Smooth muscle cell (in vitro differentiated cells): ENCODE results near the gene TRPM5. TPM values are rescaled to one million over a fixed set of nuclear protein-coding genes. Genes with fewer than 3 reads are reported as not detected.
"Not testable (repeated sequence)": the region's sequence is repeated elsewhere in the genome, so short reads cannot be mapped to it uniquely, and the experiment has no call there.

Experiments
- DNase-seq: peaks from one replicate; lab custom pipeline; 2025; ENCODE audit not compliant: unreplicated experiment; lab: John Stamatoyannopoulos, UW
- H2AFZ ChIP-seq: fragments of 200-600 bp; sonication (generic); 2 replicates; pipeline ENCODE4 v1.6.0; 2016; ENCODE audit warnings: antibody characterized with exemption, low read depth, mild to moderate bottlenecking
- H3F3A ChIP-seq: fragments of 200-600 bp; sonication (generic); 2 replicates; pipeline ENCODE4 v1.6.0; 2017; ENCODE audit warnings: antibody characterized with exemption, low read depth
- H3K27ac ChIP-seq: fragments of 200-600 bp; sonication (generic); 2 replicates; pipeline ENCODE4 v1.5.1; 2016; ENCODE audit warnings: low read depth, mild to moderate bottlenecking
- H3K27me3 ChIP-seq: fragments of 200-600 bp; sonication (generic); 2 replicates; pipeline ENCODE4 v1.6.1; 2016; ENCODE audit warnings: low read depth, mild to moderate bottlenecking
- H3K36me3 ChIP-seq: fragments of 200-600 bp; sonication (generic); 2 replicates; pipeline ENCODE4 v1.5.1; 2016; ENCODE audit warnings: low read depth
- H3K4me1 ChIP-seq: fragments of 200-600 bp; sonication (generic); 2 replicates; pipeline ENCODE4 v1.5.1; 2016; ENCODE audit warnings: low read depth
- H3K4me2 ChIP-seq: fragments of 200-600 bp; sonication (generic); 2 replicates; pipeline ENCODE4 v1.6.0; 2016; ENCODE audit warnings: mild to moderate bottlenecking
- H3K4me3 ChIP-seq: fragments of 200-600 bp; sonication (generic); 2 replicates; pipeline ENCODE4 v1.5.1; 2016; ENCODE audit warnings: mild to moderate bottlenecking
- H3K79me2 ChIP-seq: fragments of 200-600 bp; sonication (generic); 2 replicates; pipeline ENCODE4 v1.6.0; 2016; ENCODE audit warnings: low read depth, mild to moderate bottlenecking
- H3K9ac ChIP-seq: fragments of 200-600 bp; sonication (generic); 2 replicates; pipeline ENCODE4 v1.6.0; 2016; ENCODE audit warnings: low read depth
- H3K9me3 ChIP-seq: fragments of 200-600 bp; sonication (generic); replicated peaks from 2 replicates; pipeline ENCODE4 v1.5.1; 2016; ENCODE audit warnings: low read depth
- H4K20me1 ChIP-seq: fragments of 200-600 bp; sonication (generic); 2 replicates; pipeline ENCODE4 v1.6.0; 2016; ENCODE audit warnings: low read depth
- WGBS: methylation state at CpG from one replicate; pipeline ENCODE4 v1.1.7; 2016; ENCODE audit warnings: low lambda C conversion rate; 5-methylcytosine and 5-hydroxymethylcytosine counted together
- polyA plus RNA-seq: library from polyadenylated mRNA; unstranded; fragments of >200 nt; fragmentation: Nextera tagmentation; extraction: Ambion mirVana; gene quantifications from 2 replicates; pipeline ENCODE4 v1.2.1, GENCODE V29; 2016
- total RNA-seq: library from RNA; depleted of rRNA; stranded (reverse); fragments of >200 nt; gene quantifications from 2 replicates; pipeline ENCODE4 v1.2.3, GENCODE V29; 2014
- TF ChIP-seq, protein P1 (sequence below): fragments of 200-600 bp; sonication (generic); IDR thresholded peaks from 2 replicates; pipeline ENCODE4 v1.5.1; 2017; ENCODE audit warnings: borderline replicate concordance, mild to moderate bottlenecking, antibody characterized with exemption; ENCODE audit not compliant: insufficient read depth, poor library complexity, severe bottlenecking

Gene TRPM5
- total and polyA plus RNA-seq, 2 experiments from 2014 or later: not detected

DNA sequence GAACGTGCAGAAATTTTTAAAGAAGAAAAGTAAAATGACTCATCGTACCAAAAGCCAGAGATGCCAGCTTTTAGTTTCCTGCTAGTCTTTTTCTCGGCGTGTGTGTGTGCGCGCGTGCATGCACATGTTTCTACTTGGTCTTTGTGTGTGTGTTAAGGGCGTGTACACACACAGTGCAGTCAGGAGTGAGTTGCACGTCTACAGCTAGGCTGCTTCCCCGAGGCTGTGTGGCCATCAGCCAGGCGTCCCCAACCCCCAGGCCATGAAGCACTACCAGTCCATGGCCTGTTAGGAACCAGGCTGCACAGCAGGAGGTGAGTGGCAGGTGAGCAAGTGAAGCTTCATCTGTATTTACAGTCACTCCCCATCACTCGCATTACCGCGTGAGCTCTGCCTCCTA is 36.9 kb upstream of the TRPM5 start:
- no peaks in the 10 kb centered on the region for H3K9me3 ChIP-seq
- H3K36me3 ChIP-seq: no peaks in the 10 kb centered on the region
- TF ChIP-seq, protein P1, sequence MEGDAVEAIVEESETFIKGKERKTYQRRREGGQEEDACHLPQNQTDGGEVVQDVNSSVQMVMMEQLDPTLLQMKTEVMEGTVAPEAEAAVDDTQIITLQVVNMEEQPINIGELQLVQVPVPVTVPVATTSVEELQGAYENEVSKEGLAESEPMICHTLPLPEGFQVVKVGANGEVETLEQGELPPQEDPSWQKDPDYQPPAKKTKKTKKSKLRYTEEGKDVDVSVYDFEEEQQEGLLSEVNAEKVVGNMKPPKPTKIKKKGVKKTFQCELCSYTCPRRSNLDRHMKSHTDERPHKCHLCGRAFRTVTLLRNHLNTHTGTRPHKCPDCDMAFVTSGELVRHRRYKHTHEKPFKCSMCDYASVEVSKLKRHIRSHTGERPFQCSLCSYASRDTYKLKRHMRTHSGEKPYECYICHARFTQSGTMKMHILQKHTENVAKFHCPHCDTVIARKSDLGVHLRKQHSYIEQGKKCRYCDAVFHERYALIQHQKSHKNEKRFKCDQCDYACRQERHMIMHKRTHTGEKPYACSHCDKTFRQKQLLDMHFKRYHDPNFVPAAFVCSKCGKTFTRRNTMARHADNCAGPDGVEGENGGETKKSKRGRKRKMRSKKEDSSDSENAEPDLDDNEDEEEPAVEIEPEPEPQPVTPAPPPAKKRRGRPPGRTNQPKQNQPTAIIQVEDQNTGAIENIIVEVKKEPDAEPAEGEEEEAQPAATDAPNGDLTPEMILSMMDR: no peak
- no peak overlapping the region for H3K4me3 ChIP-seq
- H3K79me2 ChIP-seq: no peaks in the 10 kb centered on the region
- no peaks in the 10 kb centered on the region for H3K4me1 ChIP-seq
- H4K20me1 ChIP-seq: no peaks in the 10 kb centered on the region
- H2AFZ ChIP-seq: no peak overlapping the region
- H3K9ac ChIP-seq: no peak overlapping the region
- H3F3A ChIP-seq: no peaks in the 10 kb centered on the region
- 89% methylated on average over 14 of the region's 14 CpGs for WGBS
- peaks cover 8% of the 10 kb centered on the region for H3K27me3 ChIP-seq
- no peak for DNase-seq
- no peak overlapping the region for H3K4me2 ChIP-seq
- H3K27ac ChIP-seq: no peak overlapping the region

DNA sequence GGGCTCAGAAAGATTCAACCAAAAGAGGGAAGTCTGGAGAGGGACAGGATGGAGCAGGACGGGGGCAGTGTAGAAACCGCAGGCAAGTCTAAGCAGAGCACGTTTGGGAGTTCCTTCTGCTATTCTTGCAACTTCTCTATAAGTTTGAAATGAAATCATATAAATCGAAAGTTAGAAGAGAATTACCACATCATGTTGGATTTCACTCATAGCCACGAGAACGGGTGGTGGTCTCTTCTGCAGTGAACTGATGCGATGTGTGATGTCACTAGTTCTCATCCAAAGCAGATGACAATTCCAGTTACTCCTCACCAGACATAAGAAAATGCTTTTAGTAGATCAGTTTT is 36.5 kb upstream of the TRPM5 start:
- no peaks in the 10 kb centered on the region for H3K36me3 ChIP-seq
- no peak overlapping the region for H3K9ac ChIP-seq
- no peaks in the 10 kb centered on the region for H3K4me1 ChIP-seq
- WGBS: 76% methylated on average over 7 of the region's 7 CpGs
- no peak for DNase-seq
- H3K4me3 ChIP-seq: no peak overlapping the region
- H3K27ac ChIP-seq: no peak overlapping the region
- H2AFZ ChIP-seq: no peak overlapping the region
- TF ChIP-seq, protein P1: no peak
- H3K4me2 ChIP-seq: no peak overlapping the region
- H3K79me2 ChIP-seq: no peaks in the 10 kb centered on the region
- no peaks in the 10 kb centered on the region for H3K9me3 ChIP-seq
- H3F3A ChIP-seq: no peaks in the 10 kb centered on the region
- H3K27me3 ChIP-seq: peaks cover 8% of the 10 kb centered on the region
- no peaks in the 10 kb centered on the region for H4K20me1 ChIP-seq

DNA sequence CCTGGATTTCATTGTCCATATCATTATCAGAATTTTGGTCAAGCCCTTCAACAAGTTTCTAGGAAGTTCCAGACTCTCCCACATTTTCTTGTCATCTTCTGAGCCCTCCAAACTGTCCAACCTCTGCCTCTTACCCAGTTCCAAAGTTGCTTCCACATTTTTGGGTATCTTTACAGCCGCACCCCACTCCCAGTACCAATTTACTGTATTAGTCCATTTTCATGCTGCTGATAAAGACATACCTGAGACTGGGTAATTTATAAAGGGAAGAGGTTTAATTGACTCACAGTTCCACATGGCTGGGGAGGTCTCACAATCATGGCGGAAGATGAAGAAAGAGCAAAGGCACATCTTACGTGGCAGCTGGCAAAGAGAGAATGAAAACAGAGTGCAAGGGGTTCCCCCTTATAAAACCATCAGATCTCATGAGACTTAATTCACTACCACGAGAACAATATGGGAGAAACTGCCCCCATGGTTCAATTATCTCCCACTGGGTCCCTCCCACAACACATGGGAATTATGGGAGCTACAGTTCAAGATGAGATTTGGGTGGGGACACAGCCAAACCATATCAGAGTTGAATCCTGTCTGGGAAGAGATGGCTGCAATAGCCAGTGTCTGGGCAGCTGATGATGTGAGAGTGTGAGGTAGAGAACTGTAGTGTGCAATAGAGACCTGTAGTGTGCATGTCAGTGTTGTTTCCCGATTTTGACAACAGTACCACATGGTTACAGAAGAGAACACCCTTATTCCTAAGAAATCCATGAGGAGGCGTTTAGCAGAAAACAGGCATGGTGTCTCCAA is 36.0 kb upstream of the TRPM5 start:
- H3K4me1 ChIP-seq, DNase-seq, H3K4me3 ChIP-seq, H2AFZ ChIP-seq, H3K36me3 ChIP-seq, H3K4me2 ChIP-seq, H3K9ac ChIP-seq, H3K9me3 ChIP-seq, H3K27ac ChIP-seq, H3F3A ChIP-seq, H4K20me1 ChIP-seq, H3K79me2 ChIP-seq, H3K27me3 ChIP-seq: not testable (repeated sequence)
- WGBS: 76% methylated on average over 6 of the region's 6 CpGs

DNA sequence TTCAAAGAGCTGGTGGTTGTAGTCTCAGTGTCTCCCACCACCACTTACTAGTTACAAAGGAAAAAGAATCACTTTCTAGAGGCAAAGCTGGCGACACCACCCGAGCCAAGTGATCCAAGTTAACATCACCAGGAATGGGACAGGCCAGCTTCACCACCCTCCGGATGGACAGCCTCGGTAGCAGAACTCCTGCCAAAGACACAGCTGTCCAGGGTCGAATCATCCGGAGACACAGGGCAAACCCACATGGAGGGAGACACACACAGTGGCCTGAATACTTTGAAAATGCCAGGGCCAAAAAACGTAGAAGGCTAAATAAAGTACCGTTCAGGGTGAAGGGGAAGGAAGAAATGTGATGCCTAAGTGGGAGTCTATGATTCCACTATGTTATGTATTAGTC is 33.6 kb upstream of the TRPM5 start:
- Histone ChIP-seq H4K20me1 (no peaks in the 10 kb centered on the region), H3K36me3 (no peaks in the 10 kb centered on the region), H3K4me3 (no peak overlapping the region), H3K4me2 (no peak overlapping the region), H3K27me3 (no peaks in the 10 kb centered on the region), H3K4me1 (no peaks in the 10 kb centered on the region), H3K27ac (no peak overlapping the region), H3K9ac (no peak overlapping the region), H2AFZ (no peak overlapping the region), H3F3A (no peaks in the 10 kb centered on the region), H3K9me3 (no peaks in the 10 kb centered on the region), H3K79me2 (no peaks in the 10 kb centered on the region)
- TF ChIP-seq, protein P1: no peak
- DNase-seq: no peak
- WGBS: 90% methylated on average over 8 of the region's 8 CpGs
